MM.1S (cell line): ENCODE measurements around the gene FRAS1.
"Not testable (repeated sequence)": the region's sequence is repeated elsewhere in the genome, so short reads cannot be mapped to it uniquely, and the experiment has no call there.

Experiments used
- DNase-seq: peaks from one replicate; pipeline ENCODE4 v3.0.0-alpha.2; 2015
- H2AFZ ChIP-seq: fragments of 300-600 bp; sonication (generic); 2 replicates; pipeline ENCODE4 v1.6.0; 2016; ENCODE audit warnings: antibody characterized with exemption, low read length
- H3F3A ChIP-seq: fragments of 300-600 bp; sonication (generic); 2 replicates; pipeline ENCODE4 v1.6.1; 2016; ENCODE audit warnings: mild to moderate bottlenecking, antibody characterized with exemption, low read length, moderate library complexity, mixed read lengths; ENCODE audit not compliant: insufficient read depth
- H3K27ac ChIP-seq: fragments of 300-600 bp; sonication (generic); 2 replicates; pipeline ENCODE4 v1.5.1; 2016; ENCODE audit warnings: mild to moderate bottlenecking, low read length
- H3K27me3 ChIP-seq: fragments of 300-600 bp; sonication (generic); replicated peaks from 2 replicates; pipeline ENCODE4 v1.6.0; 2016; ENCODE audit warnings: low read length; ENCODE audit not compliant: insufficient read depth
- H3K36me3 ChIP-seq: fragments of 300-600 bp; sonication (generic); replicated peaks from 2 replicates; pipeline ENCODE4 v1.6.1; 2016; ENCODE audit warnings: mild to moderate bottlenecking, low read length, mixed read lengths; ENCODE audit not compliant: insufficient read depth
- H3K4me1 ChIP-seq: fragments of 300-600 bp; sonication (generic); 2 replicates; pipeline ENCODE4 v1.6.1; 2016; ENCODE audit warnings: low read length, mixed read lengths
- H3K4me2 ChIP-seq: fragments of 300-600 bp; sonication (generic); 2 replicates; pipeline ENCODE4 v1.6.0; 2016; ENCODE audit warnings: low read depth, low read length
- H3K4me3 ChIP-seq: fragments of 300-600 bp; sonication (generic); 2 replicates; pipeline ENCODE4 v1.5.1; 2016; ENCODE audit warnings: low read length, mixed read lengths
- H3K79me2 ChIP-seq: fragments of 300-600 bp; sonication (generic); 2 replicates; pipeline ENCODE4 v1.6.1; 2016; ENCODE audit warnings: mixed run types, low read length, mixed read lengths
- H3K9ac ChIP-seq: fragments of 300-600 bp; sonication (generic); 2 replicates; pipeline ENCODE4 v1.6.1; 2016; ENCODE audit warnings: low read length, mixed read lengths
- H3K9me2 ChIP-seq: fragments of 300-600 bp; sonication (generic); replicated peaks from 2 replicates; pipeline ENCODE4 v1.6.1; 2016; ENCODE audit warnings: mild to moderate bottlenecking, low read length, mixed read lengths; ENCODE audit not compliant: insufficient read depth
- H3K9me3 ChIP-seq: fragments of 300-600 bp; sonication (generic); replicated peaks from 2 replicates; pipeline ENCODE4 v1.6.1; 2016; ENCODE audit warnings: mild to moderate bottlenecking, low read length, mixed read lengths; ENCODE audit not compliant: insufficient read depth
- H4K20me1 ChIP-seq: fragments of 300-600 bp; sonication (generic); 2 replicates; pipeline ENCODE4 v1.6.1; 2016; ENCODE audit warnings: mild to moderate bottlenecking, low read length, moderate library complexity, mixed read lengths; ENCODE audit not compliant: insufficient read depth
- EZH2 ChIP-seq: fragments of 300-600 bp; sonication (generic); optimal IDR thresholded peaks from 2 replicates; pipeline ENCODE3; 2017; ENCODE audit warnings: low read depth, mild to moderate bottlenecking, antibody characterized with exemption, low read length, mixed read lengths
- EZH2phosphoT487 ChIP-seq: fragments of 300-600 bp; sonication (generic); IDR thresholded peaks from 2 replicates; pipeline ENCODE4 v1.6.1; 2018; ENCODE audit warnings: antibody characterized with exemption, low read length
- TF ChIP-seq, protein P1 (sequence below): fragments of 300-600 bp; sonication (generic); IDR thresholded peaks from 2 replicates; pipeline ENCODE4 v1.5.1; 2016; ENCODE audit warnings: antibody characterized with exemption, low read length, mixed read lengths

FRAS1 gene

DNA sequence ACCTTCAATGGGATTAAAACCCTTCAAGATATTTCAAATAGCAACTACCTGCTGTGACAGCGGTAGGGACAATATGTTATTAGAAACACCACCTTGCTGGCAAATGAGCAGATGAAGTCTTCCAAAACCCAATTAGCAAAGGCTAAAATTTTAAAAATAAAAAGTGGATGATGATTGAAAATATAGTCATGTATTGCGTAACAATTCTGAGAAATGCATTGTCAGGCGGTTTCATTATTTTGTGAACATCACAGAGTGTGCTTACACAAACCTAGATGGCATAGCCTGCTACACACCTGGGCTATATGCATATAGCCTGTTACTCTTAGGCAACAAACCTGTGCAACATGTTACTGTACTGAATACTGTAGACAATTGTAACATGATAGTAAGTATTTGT, 403.2 kb downstream of the FRAS1 start:
- TF ChIP-seq EZH2phosphoT487 (no peak), EZH2 (no peak)
- TF ChIP-seq, protein P1, sequence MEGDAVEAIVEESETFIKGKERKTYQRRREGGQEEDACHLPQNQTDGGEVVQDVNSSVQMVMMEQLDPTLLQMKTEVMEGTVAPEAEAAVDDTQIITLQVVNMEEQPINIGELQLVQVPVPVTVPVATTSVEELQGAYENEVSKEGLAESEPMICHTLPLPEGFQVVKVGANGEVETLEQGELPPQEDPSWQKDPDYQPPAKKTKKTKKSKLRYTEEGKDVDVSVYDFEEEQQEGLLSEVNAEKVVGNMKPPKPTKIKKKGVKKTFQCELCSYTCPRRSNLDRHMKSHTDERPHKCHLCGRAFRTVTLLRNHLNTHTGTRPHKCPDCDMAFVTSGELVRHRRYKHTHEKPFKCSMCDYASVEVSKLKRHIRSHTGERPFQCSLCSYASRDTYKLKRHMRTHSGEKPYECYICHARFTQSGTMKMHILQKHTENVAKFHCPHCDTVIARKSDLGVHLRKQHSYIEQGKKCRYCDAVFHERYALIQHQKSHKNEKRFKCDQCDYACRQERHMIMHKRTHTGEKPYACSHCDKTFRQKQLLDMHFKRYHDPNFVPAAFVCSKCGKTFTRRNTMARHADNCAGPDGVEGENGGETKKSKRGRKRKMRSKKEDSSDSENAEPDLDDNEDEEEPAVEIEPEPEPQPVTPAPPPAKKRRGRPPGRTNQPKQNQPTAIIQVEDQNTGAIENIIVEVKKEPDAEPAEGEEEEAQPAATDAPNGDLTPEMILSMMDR = no peak
- H4K20me1 ChIP-seq = no peaks in the 10 kb centered on the region
- no peaks in the 10 kb centered on the region for H3K79me2 ChIP-seq
- no peak overlapping the region for H3K27ac ChIP-seq
- H3K4me3 ChIP-seq = no peak overlapping the region
- DNase-seq = no peak
- no peak overlapping the region for H2AFZ ChIP-seq
- no peak overlapping the region for H3K9ac ChIP-seq
- no peaks in the 10 kb centered on the region for H3K4me1 ChIP-seq
- no peaks in the 10 kb centered on the region for H3K9me3 ChIP-seq
- no peaks in the 10 kb centered on the region for H3K27me3 ChIP-seq
- no peak overlapping the region for H3K4me2 ChIP-seq
- H3F3A ChIP-seq = no peaks in the 10 kb centered on the region
- H3K36me3 ChIP-seq = no peaks in the 10 kb centered on the region
- no peaks in the 10 kb centered on the region for H3K9me2 ChIP-seq

DNA sequence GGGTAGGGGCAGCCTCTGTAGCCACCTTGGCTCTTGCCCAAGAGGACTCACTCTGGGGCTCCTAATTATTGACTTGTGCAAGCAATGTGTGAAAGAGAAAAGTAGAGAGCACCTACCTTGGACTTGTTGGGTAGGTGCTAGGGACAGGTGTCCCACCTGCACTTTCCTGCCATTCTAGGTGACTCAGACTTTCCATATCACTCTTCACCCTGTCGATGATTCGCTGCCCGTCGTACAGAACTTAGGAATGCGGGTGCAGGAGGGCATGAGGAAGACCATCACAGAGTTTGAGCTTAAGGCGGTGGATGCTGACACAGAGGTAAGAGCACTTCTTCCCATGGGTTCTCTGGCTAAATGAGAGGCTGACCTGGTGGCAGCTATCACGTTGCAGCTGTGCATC, 407.1 kb downstream of the FRAS1 start:
- H3F3A ChIP-seq = no peaks in the 10 kb centered on the region
- H3K9ac ChIP-seq = no peak overlapping the region
- TF ChIP-seq, protein P1 = no peak
- TF ChIP-seq EZH2 = no peak

DNA sequence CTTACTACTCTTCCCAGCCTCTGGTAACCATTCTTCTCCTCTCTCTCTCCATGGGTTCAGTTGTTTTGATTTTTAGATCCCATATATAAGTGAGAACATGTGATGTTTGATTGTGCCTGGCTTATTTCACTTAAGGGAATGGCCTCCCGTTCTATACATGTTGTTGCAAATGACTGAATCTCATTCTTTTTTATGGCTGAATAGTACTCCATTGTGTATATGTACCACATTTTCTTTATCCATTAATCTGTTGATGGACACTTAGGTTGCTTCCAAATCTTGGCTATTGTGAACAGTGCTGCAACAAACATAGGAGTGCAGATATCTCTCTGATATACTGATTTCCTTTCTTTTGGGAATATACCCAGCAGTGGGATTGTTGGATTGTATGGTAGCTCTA, 410.1 kb downstream of the FRAS1 start:
- not testable (repeated sequence) for H3K79me2 ChIP-seq, H3K9me2 ChIP-seq, H3K4me1 ChIP-seq, H3K36me3 ChIP-seq, H3K27me3 ChIP-seq, H3K4me3 ChIP-seq, H2AFZ ChIP-seq, H3K9ac ChIP-seq, H4K20me1 ChIP-seq, H3K4me2 ChIP-seq, H3K9me3 ChIP-seq, H3F3A ChIP-seq, DNase-seq, H3K27ac ChIP-seq

More for the DNA sequence above, 407.1 kb downstream of the FRAS1 start:
- Histone ChIP-seq H2AFZ (no peak overlapping the region), H3K9me2 (no peaks in the 10 kb centered on the region), H4K20me1 (no peaks in the 10 kb centered on the region), H3K36me3 (no peaks in the 10 kb centered on the region), H3K9me3 (no peaks in the 10 kb centered on the region), H3K27ac (no peak overlapping the region), H3K27me3 (no peaks in the 10 kb centered on the region), H3K4me3 (no peak overlapping the region), H3K4me2 (no peak overlapping the region), H3K79me2 (no peaks in the 10 kb centered on the region), H3K4me1 (no peaks in the 10 kb centered on the region)
- no peak for DNase-seq

DNA sequence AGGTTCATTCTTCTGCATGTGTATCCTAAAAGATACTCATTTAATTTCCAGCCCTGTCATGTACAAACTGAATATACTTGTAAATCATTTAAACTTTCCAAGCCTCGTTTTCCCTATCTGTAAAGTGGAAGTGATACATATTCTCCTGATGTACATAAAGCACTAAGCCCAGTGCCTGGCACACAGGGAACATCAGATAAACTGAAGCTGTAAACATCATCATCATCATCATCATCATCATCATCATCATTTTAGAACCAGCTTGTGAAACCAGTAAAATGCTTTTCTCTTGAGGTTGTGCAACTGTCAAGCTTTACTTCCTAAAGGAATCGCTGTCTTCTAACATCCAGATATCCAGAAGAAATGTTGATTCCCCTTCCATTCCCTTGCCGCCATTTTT, 411.1 kb downstream of the FRAS1 start:
- Histone ChIP-seq H3K9me2 (no peaks in the 10 kb centered on the region), H3K27me3 (no peaks in the 10 kb centered on the region), H3K27ac (no peak overlapping the region), H3F3A (no peaks in the 10 kb centered on the region), H3K9me3 (no peaks in the 10 kb centered on the region), H2AFZ (no peak overlapping the region), H3K36me3 (no peaks in the 10 kb centered on the region), H3K4me3 (no peak overlapping the region), H3K79me2 (no peaks in the 10 kb centered on the region), H4K20me1 (no peaks in the 10 kb centered on the region), H3K4me2 (no peak overlapping the region), H3K4me1 (no peaks in the 10 kb centered on the region), H3K9ac (no peak overlapping the region)
- TF ChIP-seq EZH2phosphoT487 = no peak
- no peak for TF ChIP-seq EZH2
- TF ChIP-seq, protein P1 = no peak
- no peak for DNase-seq
